HL-60 (cell line): ENCODE measurements around the gene KRTAP12-2.

ENCODE experiments used
- DNase-seq, 2 experiments: peaks; one replicate each; pipeline ENCODE4 v3.0.0-alpha.2; 2010 to 2020; ENCODE audit warnings: low read depth in 1 of 2, low spot score in 1 of 2
- H3K27ac ChIP-seq: fragments of 250-450 bp; sonication (Bioruptor Pico); replicated peaks from 2 replicates; pipeline ENCODE4 v1.5.1; 2020; ENCODE audit warnings: mild to moderate bottlenecking, moderate library complexity
- H3K27me3 ChIP-seq: fragments of 250-450 bp; sonication (Bioruptor Pico); 2 replicates; pipeline ENCODE4 v1.5.1; 2021; ENCODE audit warnings: mild to moderate bottlenecking, moderate library complexity; ENCODE audit not compliant: insufficient read depth, poor library complexity, severe bottlenecking
- H3K4me3 ChIP-seq: replicated peaks from 2 replicates; pipeline ENCODE4 v1.5.1; 2011; ENCODE audit warnings: mild to moderate bottlenecking, control low read depth, low read length; ENCODE audit not compliant: insufficient read depth
- GABPA ChIP-seq: IDR thresholded peaks from 2 replicates; pipeline ENCODE4 v1.6.1; 2012; ENCODE audit warnings: low read depth
- POLR2AphosphoS5 ChIP-seq: IDR thresholded peaks from 2 replicates; pipeline ENCODE4 v1.6.1; 2012; ENCODE audit warnings: low read depth
- REST ChIP-seq: IDR thresholded peaks from 2 replicates; pipeline ENCODE4 v1.6.1; 2012; ENCODE audit warnings: low read depth; ENCODE audit not compliant: insufficient replicate concordance
- SPI1 ChIP-seq: IDR thresholded peaks from 2 replicates; pipeline ENCODE4 v1.6.1; 2012; ENCODE audit warnings: low read depth, mild to moderate bottlenecking, borderline replicate concordance
- TF ChIP-seq, protein P1 (sequence below): IDR thresholded peaks from one replicate; pipeline ENCODE4 v1.5.1; 2011; ENCODE audit warnings: low read length, control low read depth, inconsistent platforms; ENCODE audit not compliant: insufficient read depth

Gene KRTAP12-2

GRCh38 chr21:44623575-44623974, 43.2 kb downstream of the KRTAP12-2 start:
- no peak for DNase-seq
- TF ChIP-seq, protein P1, sequence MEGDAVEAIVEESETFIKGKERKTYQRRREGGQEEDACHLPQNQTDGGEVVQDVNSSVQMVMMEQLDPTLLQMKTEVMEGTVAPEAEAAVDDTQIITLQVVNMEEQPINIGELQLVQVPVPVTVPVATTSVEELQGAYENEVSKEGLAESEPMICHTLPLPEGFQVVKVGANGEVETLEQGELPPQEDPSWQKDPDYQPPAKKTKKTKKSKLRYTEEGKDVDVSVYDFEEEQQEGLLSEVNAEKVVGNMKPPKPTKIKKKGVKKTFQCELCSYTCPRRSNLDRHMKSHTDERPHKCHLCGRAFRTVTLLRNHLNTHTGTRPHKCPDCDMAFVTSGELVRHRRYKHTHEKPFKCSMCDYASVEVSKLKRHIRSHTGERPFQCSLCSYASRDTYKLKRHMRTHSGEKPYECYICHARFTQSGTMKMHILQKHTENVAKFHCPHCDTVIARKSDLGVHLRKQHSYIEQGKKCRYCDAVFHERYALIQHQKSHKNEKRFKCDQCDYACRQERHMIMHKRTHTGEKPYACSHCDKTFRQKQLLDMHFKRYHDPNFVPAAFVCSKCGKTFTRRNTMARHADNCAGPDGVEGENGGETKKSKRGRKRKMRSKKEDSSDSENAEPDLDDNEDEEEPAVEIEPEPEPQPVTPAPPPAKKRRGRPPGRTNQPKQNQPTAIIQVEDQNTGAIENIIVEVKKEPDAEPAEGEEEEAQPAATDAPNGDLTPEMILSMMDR: no peak
- TF ChIP-seq POLR2AphosphoS5: no peak
- no peak for TF ChIP-seq SPI1
- TF ChIP-seq GABPA: no peak
- TF ChIP-seq REST: no peak
- Histone ChIP-seq H3K27me3 (no peaks in the 10 kb centered on the region), H3K4me3 (no peak overlapping the region), H3K27ac (no peak overlapping the region)

- no peaks in the 10 kb centered on the region for H3K27me3 ChIP-seq
- TF ChIP-seq REST (no peak), POLR2AphosphoS5 (no peak), GABPA (no peak), SPI1 (no peak)
- TF ChIP-seq, protein P1: no peak
- no peak for DNase-seq
- H3K4me3 ChIP-seq: no peak overlapping the region
- H3K27ac ChIP-seq: no peak overlapping the region
These were observed 46.8 kb downstream of the KRTAP12-2 start for GRCh38 chr21:44619886-44620285.

DNA sequence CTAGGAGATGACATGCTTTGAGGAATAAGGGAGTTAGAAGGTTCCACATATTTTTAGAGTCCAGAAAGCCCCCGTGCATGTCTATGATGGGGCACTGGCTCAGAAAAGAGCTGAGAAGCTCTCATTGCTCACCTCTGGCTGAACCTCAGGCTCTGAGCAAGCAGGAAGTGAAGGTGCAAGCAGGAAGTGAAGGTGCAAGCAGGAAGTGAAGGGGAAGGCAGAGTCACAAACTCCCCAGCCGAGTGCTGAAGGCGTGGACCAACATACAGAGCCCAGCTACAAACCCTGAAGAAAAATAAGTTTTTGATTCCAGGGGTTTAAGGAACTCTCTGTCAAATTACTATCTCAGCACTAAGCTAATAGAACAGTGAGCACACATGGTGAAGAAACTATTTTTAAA, 47.8 kb downstream of the KRTAP12-2 start:
- TF ChIP-seq POLR2AphosphoS5: no peak
- no peak for TF ChIP-seq REST
- H3K4me3 ChIP-seq: no peak overlapping the region
- no peaks in the 10 kb centered on the region for H3K27me3 ChIP-seq
- DNase-seq: no peak
- H3K27ac ChIP-seq: no peak overlapping the region

GRCh38 chr21:44618504-44618903, 48.2 kb downstream of the KRTAP12-2 start:
- Histone ChIP-seq H3K27ac (no peak overlapping the region), H3K27me3 (no peaks in the 10 kb centered on the region), H3K4me3 (no peak overlapping the region)
- TF ChIP-seq SPI1: no peak
- TF ChIP-seq, protein P1: no peak
- no peak for TF ChIP-seq POLR2AphosphoS5
- no peak for TF ChIP-seq REST
- no peak for TF ChIP-seq GABPA
- peak in 1 of 2 experiments; percentile 66 for DNase-seq
